H1 (cell line): ENCODE measurements around the gene NFKBIL1.

Experiments used
- CBX5 ChIP-seq: fragments of 300-800, 300-1000 bp; sonication (generic); IDR thresholded peaks from 2 replicates; pipeline ENCODE4 v1.7.1; 2016; ENCODE audit warnings: antibody characterized with exemption, low read length, low read depth
- CTCF ChIP-seq, 3 experiments: IDR thresholded peaks; 1 replicate in 2 of 3; 2 replicates in 1 of 3; pipeline versions ENCODE4 v1.5.1 to v1.6.1; 2011; ENCODE audit warnings: low read length in 3 of 3, mild to moderate bottlenecking in 3 of 3, inconsistent platforms in 2 of 3, low read depth in 1 of 3, moderate library complexity in 1 of 3; ENCODE audit not compliant: insufficient read depth in 1 of 3; ENCODE audit errors: control extremely low read depth in 1 of 3
- POLR2A ChIP-seq, 2 experiments: IDR thresholded peaks; 1 replicate in 1 of 2; 2 replicates in 1 of 2; pipeline ENCODE4 v1.6.1; 2011; ENCODE audit warnings: low read depth in 2 of 2, low read length in 2 of 2, mild to moderate bottlenecking in 2 of 2; ENCODE audit errors: control extremely low read depth in 1 of 2
- SP1 ChIP-seq: IDR thresholded peaks from 2 replicates; pipeline ENCODE4 v1.6.1; 2011; ENCODE audit warnings: low read depth, low read length

- no peak for TF ChIP-seq CBX5
- no peak for TF ChIP-seq POLR2A (IDR thresholded peaks at IDR 0.05; ENCODE audit: control extremely low read depth in 1 of 2, low read depth in 2 of 2, low read length in 2 of 2)
- TF ChIP-seq CTCF (IDR thresholded peaks at IDR 0.05; ENCODE audit: control extremely low read depth in 1 of 3, insufficient read depth in 1 of 3, low read depth in 1 of 3, low read length in 3 of 3) = peak in 2 of 3 experiments; percentile 48 to 52; a peak in 2 of 4 replicates
- no peak for TF ChIP-seq SP1
Measured at GRCh38 chr6:31597006-31597405, 49.6 kb downstream of the NFKBIL1 start.
